ENCODE results near the gene CBFB.

GRCh38 chr16:67082100-67082499 is 53.2 kb downstream of the CBFB start:
- no peak for TF ChIP-seq CTCF (IDR thresholded peaks at IDR 0.05)
- no peak for TF ChIP-seq POLR2A (IDR thresholded peaks at IDR 0.05)
- TF ChIP-seq EP300 (IDR thresholded peaks at IDR 0.05; ENCODE audit: low read depth), result no peak

All from transverse colon (tissue), 3 donors.